ENCODE results near the gene ENTPD7.

ENTPD7 gene

GRCh38 chr10:99648717-99649116 is 10.6 kb upstream of the ENTPD7 start:
- no peak for DNase-seq

GRCh38 chr10:99652800-99653390 is 6.4 kb upstream of the ENTPD7 start:
- no peak for DNase-seq

GRCh38 chr10:99654390-99655175 is 4.7 kb upstream of the ENTPD7 start:
- no peak for DNase-seq

GRCh38 chr10:99656199-99657064 is 2.9 kb upstream of the ENTPD7 start:
- no peak for DNase-seq

- DNase-seq, result peak; percentile 65
Observed at GRCh38 chr10:99658622-99659030, 683 bp upstream of the ENTPD7 start.

- no peak for DNase-seq
Observed at GRCh38 chr10:99659868-99660366, 608 bp downstream of the ENTPD7 start.

- no peak for DNase-seq
Observed at GRCh38 chr10:99660662-99661376, 1.5 kb downstream of the ENTPD7 start.

GRCh38 chr10:99661377-99661763 is 2.1 kb downstream of the ENTPD7 start:
- DNase-seq, result no peak

GRCh38 chr10:99665304-99665703 is 6.0 kb downstream of the ENTPD7 start:
- DNase-seq, result no peak

GRCh38 chr10:99667108-99667751 is 7.9 kb downstream of the ENTPD7 start:
- no peak for DNase-seq

- no peak for DNase-seq
Observed at GRCh38 chr10:99671386-99671785, 12.1 kb downstream of the ENTPD7 start.

GRCh38 chr10:99672884-99673283 is 13.6 kb downstream of the ENTPD7 start:
- no peak for DNase-seq

GRCh38 chr10:99673492-99673891 is 14.2 kb downstream of the ENTPD7 start:
- DNase-seq, result no peak

- no peak for DNase-seq
Observed at GRCh38 chr10:99674762-99675161, 15.5 kb downstream of the ENTPD7 start.

- DNase-seq, result no peak
Observed at GRCh38 chr10:99676426-99676825, 17.1 kb downstream of the ENTPD7 start.

GRCh38 chr10:99676895-99677294 is 17.6 kb downstream of the ENTPD7 start:
- no peak for DNase-seq

GRCh38 chr10:99678921-99679320 is 19.6 kb downstream of the ENTPD7 start:
- no peak for DNase-seq

GRCh38 chr10:99681553-99681952 is 22.2 kb downstream of the ENTPD7 start:
- DNase-seq, result no peak

GRCh38 chr10:99682032-99682431 is 22.7 kb downstream of the ENTPD7 start:
- DNase-seq, result no peak

GRCh38 chr10:99682752-99683151 is 23.4 kb downstream of the ENTPD7 start:
- no peak for DNase-seq

GRCh38 chr10:99685597-99685967 is 26.3 kb downstream of the ENTPD7 start:
- no peak for DNase-seq

- no peak for DNase-seq
Observed at GRCh38 chr10:99689461-99689860, 30.2 kb downstream of the ENTPD7 start.

All from activated CD4-positive, CD25-positive, alpha-beta regulatory T cell treated with anti-CD3 and anti-CD28 coated beads, Interleukin-2, amount 50 U/mL, for 72 hours (primary cell).